Activated T-cell treated with anti-CD3 and anti-CD28 coated beads for 24 hours (primary cell): ENCODE measurements around the gene AQP11.

Source experiments
- DNase-seq: peaks from one replicate; pipeline ENCODE4 v3.0.0-alpha.2; 2020; ENCODE audit warnings: low read depth

Gene AQP11

DNA sequence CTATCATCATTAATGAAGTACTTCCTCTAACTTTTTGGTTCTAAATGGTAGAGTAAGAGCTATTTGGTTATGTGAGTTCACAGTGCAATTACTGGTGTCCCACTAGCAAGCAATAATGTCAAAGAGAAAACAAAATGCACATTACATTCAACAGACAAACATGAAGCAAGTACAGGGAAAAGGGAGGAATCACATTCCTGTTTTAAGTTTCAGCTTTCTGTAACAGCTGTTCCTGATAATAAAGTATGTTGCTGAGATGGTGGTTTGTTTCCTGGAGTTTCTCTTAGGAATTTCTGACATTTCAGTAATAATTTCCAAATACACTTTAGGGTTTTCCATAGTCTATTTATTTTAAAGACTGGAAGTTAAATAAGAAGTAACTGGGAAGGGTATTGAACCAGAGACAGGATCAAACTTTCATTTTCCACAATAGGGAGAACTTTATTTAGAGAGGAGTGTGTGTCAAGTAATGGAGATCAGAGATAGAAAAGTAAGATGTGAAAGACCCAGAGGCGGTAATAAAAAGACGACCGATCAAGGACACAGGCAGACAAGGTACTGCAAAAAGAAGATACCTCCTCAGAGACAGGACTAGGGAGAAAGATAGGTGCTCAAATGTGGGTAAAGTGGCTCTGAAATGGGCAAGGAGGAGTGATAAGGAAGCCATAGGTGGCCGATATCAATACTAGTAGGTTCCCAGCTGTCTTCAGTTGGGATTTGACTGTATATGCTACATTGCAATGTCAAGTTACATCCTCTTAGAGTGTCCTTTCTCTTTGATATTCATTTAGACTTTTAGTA lies 68.7 kb downstream of the AQP11 start:
- no peak for DNase-seq
